Bronchial epithelial cell (primary cell): Measurements from ENCODE around the gene TP53. TPM values are rescaled to one million over a fixed set of nuclear protein-coding genes. Genes with fewer than 3 reads are reported as not detected.

ENCODE experiments used
- DNase-seq: peaks from one replicate; pipeline ENCODE4 v3.0.0-alpha.2; 2010; ENCODE audit warnings: low read depth
- FAIRE-seq: peaks from 2 replicates; lab custom pipeline; 2011; peaks lifted over from hg19 to GRCh38; lab: Jason Lieb, UNC
- H3K27me3 ChIP-seq: 2 replicates; pipeline ENCODE4 v1.5.1; 2011; ENCODE audit warnings: low read length; ENCODE audit not compliant: control insufficient read depth, insufficient read depth
- H3K36me3 ChIP-seq: 2 replicates; pipeline ENCODE4 v1.5.1; 2011; ENCODE audit warnings: low read length; ENCODE audit not compliant: control insufficient read depth, insufficient read depth
- H3K4me3 ChIP-seq: 2 replicates; pipeline ENCODE4 v1.5.1; 2011; ENCODE audit warnings: mild to moderate bottlenecking, low read depth, low read length, control low read depth
- total RNA-seq: library from RNA; depleted of rRNA; stranded (reverse); fragments of >200 nt; gene quantifications from 2 replicates; pipeline ENCODE4 v1.2.1, GENCODE V29; 2014
- TF ChIP-seq, protein P1 (sequence below): IDR thresholded peaks from 2 replicates; pipeline ENCODE4 v1.5.1; 2011; ENCODE audit warnings: mild to moderate bottlenecking, moderate library complexity, low read length, control low read depth, inconsistent platforms; ENCODE audit not compliant: insufficient read depth, severe bottlenecking

The TP53 gene
- total RNA-seq, 1 donor from 2014 or later = 9.2 TPM

- Histone ChIP-seq H3K4me3 (peak within 1 kb of the TSS; percentile 26), H3K27me3 (peaks cover 16% of the 10 kb centered on the region), H3K36me3 (peaks cover 7% of the 10 kb centered on the region)
- no peak for DNase-seq
- TF ChIP-seq, protein P1, sequence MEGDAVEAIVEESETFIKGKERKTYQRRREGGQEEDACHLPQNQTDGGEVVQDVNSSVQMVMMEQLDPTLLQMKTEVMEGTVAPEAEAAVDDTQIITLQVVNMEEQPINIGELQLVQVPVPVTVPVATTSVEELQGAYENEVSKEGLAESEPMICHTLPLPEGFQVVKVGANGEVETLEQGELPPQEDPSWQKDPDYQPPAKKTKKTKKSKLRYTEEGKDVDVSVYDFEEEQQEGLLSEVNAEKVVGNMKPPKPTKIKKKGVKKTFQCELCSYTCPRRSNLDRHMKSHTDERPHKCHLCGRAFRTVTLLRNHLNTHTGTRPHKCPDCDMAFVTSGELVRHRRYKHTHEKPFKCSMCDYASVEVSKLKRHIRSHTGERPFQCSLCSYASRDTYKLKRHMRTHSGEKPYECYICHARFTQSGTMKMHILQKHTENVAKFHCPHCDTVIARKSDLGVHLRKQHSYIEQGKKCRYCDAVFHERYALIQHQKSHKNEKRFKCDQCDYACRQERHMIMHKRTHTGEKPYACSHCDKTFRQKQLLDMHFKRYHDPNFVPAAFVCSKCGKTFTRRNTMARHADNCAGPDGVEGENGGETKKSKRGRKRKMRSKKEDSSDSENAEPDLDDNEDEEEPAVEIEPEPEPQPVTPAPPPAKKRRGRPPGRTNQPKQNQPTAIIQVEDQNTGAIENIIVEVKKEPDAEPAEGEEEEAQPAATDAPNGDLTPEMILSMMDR = no peak
- FAIRE-seq = no peak
These were observed 17.4 kb upstream of the TP53 start, which contains the start of gene EFNB3 for GRCh38 chr17:7704601-7705268. TSS of gene EFNB3 (plus strand) at chr17:7705202. CDS start at chr17:7705599, 397 bp downstream.

GRCh38 chr17:7703584-7704479, 16.5 kb upstream of the TP53 start:
- no peak for FAIRE-seq

GRCh38 chr17:7702776-7703175, 15.5 kb upstream of the TP53 start:
- no peak for DNase-seq
- peaks cover 7% of the 10 kb centered on the region for H3K36me3 ChIP-seq
- FAIRE-seq = no peak
- no peak overlapping the region for H3K4me3 ChIP-seq
- peaks cover 16% of the 10 kb centered on the region for H3K27me3 ChIP-seq
- TF ChIP-seq, protein P1 = no peak

More at GRCh38 chr17:7703584-7704479, 16.5 kb upstream of the TP53 start:
- H3K4me3 ChIP-seq = no peak overlapping the region
- peaks cover 16% of the 10 kb centered on the region for H3K27me3 ChIP-seq
- TF ChIP-seq, protein P1 = no peak
- H3K36me3 ChIP-seq = peaks cover 7% of the 10 kb centered on the region
- DNase-seq = peak; percentile 70

GRCh38 chr17:7701681-7702080, 14.4 kb upstream of the TP53 start:
- Histone ChIP-seq H3K4me3 (no peak overlapping the region), H3K27me3 (peaks cover 16% of the 10 kb centered on the region), H3K36me3 (peaks cover 7% of the 10 kb centered on the region)
- no peak for DNase-seq
- FAIRE-seq = no peak
- TF ChIP-seq, protein P1 = no peak

DNA sequence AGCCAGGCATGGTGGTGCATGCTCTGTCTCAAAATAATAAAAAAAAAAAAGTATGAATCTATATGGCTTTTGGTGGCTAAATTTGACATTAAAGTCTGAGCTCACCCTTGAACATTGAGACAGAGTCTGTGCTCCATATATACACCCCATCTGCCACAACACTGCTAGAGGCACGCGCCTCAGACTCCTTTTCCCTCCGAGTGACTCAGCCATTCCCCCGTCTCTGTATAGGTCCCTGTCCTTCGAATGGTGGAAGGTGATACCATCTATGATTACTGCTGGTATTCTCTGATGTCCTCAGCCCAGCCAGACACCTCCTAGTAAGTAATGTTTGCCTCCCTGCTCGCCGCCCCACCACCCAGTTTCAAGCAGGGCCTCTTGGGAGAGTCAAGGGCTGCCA, 13.2 kb upstream of the TP53 start:
- H3K36me3 ChIP-seq = peaks cover 8% of the 10 kb centered on the region
- peaks cover 5% of the 10 kb centered on the region for H3K27me3 ChIP-seq
- no peak for FAIRE-seq
- H3K4me3 ChIP-seq = no peak overlapping the region
- no peak for DNase-seq
- TF ChIP-seq, protein P1 = no peak
